Measurements from ENCODE around the gene HARBI1. TPM values are rescaled to one million over a fixed set of nuclear protein-coding genes. Genes with fewer than 3 reads are reported as not detected.

Gene HARBI1
- total and polyA plus RNA-seq, 9 of the 15 experiments (the other 6 are each of a cell fraction or from before 2014, with no cell fraction given), result 3.5 to 8.4 (median 5.5) TPM

GRCh38 chr11:46607516-46607915, 9.5 kb downstream of the HARBI1 start (continued):
- TF ChIP-seq RREB1 (CRISPR knock-in tag; IDR thresholded peaks at IDR 0.05) (no peak), HMGN3 (IDR thresholded peaks at IDR 0.05; ENCODE audit: borderline replicate concordance, extremely low read depth, insufficient read length, low read depth, low read length) (no peak), LEF1 (IDR thresholded peaks at IDR 0.05) (no peak), TAF1 (IDR thresholded peaks at IDR 0.05; ENCODE audit: control insufficient read depth, extremely low read depth, insufficient read depth, low read length, severe bottlenecking) (no peak), ZNF778 (CRISPR knock-in tag; IDR thresholded peaks at IDR 0.05) (no peak), HNRNPLL (IDR thresholded peaks at IDR 0.05; ENCODE audit: low read depth, low read length, poor library complexity, severe bottlenecking) (no peak), KLF13 (tag; IDR thresholded peaks at IDR 0.05; ENCODE audit: borderline replicate concordance, low read depth) (no peak), KHSRP (IDR thresholded peaks at IDR 0.05) (no peak), FOXP4 (CRISPR knock-in tag; IDR thresholded peaks at IDR 0.05; ENCODE audit: borderline replicate concordance) (no peak), ZNF785 (CRISPR knock-in tag; IDR thresholded peaks at IDR 0.05) (no peak), HDGF (IDR thresholded peaks at IDR 0.05) (no peak)
- TF ChIP-seq, protein P1, sequence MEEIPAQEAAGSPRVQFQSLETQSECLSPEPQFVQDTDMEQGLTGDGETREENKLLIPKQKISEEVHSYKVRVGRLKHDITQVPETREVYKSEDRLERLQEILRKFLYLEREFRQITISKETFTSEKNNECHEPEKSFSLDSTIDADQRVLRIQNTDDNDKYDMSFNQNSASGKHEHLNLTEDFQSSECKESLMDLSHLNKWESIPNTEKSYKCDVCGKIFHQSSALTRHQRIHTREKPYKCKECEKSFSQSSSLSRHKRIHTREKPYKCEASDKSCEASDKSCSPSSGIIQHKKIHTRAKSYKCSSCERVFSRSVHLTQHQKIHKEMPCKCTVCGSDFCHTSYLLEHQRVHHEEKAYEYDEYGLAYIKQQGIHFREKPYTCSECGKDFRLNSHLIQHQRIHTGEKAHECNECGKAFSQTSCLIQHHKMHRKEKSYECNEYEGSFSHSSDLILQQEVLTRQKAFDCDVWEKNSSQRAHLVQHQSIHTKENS (CRISPR knock-in tag; IDR thresholded peaks at IDR 0.05), result no peak

Measured in K562 (cell line).